Epidermal melanocyte (primary cell): ENCODE results near the gene SH3BGRL3.
"Not testable (repeated sequence)": the region's sequence is repeated elsewhere in the genome, so short reads cannot be mapped to it uniquely, and the experiment has no call there.

ENCODE experiments used
- DNase-seq: peaks from one replicate; pipeline ENCODE4 v3.0.0; 2011; ENCODE audit warnings: low spot score; ENCODE audit not compliant: insufficient read length

SH3BGRL3 gene

GRCh38 chr1:26279456-26280332, at the start of gene SH3BGRL3:
SH3BGRL3 (plus strand) TSS chr1:26280086; CDS start chr1:26280156, 70 bp downstream.
- DNase-seq = peak; percentile 81

DNA sequence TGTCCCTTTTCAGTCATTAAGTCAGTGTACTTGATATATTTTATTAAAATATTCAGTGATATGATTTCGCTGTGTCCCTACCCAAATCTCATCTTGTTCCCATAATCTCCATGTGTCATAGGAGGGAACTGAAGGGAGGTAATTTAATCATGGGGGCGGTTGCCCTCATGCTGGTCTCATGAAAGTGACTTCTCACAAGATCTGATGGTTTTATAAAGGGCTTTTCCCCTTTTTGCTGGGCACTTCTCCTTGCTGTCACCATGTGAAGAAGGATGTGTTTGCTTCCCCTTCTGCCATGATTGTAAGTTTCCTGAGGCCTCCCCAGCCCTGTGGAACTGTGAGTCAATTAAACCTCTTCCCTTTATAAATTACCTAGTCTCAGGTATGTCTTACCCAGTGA, 49.2 kb upstream of the SH3BGRL3 start:
- DNase-seq = not testable (repeated sequence)

DNA sequence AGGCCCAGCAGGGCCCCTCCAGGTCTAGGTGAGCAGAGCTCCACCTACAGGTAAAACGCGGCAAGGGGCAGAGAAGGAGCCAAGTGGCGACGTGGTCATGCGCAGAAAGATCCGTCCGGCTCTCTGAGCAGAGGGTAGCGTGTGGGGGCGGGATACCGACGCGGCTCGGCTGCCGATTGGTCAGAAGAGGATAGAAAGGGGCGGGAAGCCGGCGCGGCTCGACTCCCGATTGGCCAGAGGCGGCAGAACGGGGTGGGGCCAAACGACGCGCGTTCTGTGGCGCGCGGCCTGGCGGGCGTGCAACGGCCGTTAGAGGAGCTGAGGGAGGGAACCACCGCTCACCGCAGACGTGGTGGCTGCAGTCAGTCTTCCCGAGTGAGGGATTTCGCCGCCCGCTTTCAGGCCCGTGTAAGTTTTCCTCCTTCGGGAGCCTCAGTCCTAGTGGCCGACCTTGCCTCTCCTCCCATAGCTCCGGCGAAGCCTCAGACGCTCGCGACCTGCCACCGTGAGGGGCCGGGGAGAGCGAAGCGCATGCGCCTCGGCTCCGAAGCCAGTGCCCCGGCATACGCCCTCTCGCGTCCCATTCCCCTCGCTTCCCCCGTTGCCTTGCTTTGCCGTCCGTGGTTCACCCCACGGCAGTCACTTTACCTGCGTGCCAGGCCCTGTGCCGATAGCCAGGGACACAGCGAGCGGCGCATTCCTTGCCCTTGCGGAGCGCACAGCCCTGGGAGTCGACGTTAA, 45.8 kb upstream of the SH3BGRL3 start, which contains the start of gene CEP85:
Gene CEP85, plus strand, starts transcription at position 298 of the 741 bp plus-strand sequence. CDS start 5,584 bp downstream, outside the sequence.
- DNase-seq = peak; percentile 98

GRCh38 chr1:26234644-26235370, 45.1 kb upstream of the SH3BGRL3 start:
- no peak for DNase-seq

DNA sequence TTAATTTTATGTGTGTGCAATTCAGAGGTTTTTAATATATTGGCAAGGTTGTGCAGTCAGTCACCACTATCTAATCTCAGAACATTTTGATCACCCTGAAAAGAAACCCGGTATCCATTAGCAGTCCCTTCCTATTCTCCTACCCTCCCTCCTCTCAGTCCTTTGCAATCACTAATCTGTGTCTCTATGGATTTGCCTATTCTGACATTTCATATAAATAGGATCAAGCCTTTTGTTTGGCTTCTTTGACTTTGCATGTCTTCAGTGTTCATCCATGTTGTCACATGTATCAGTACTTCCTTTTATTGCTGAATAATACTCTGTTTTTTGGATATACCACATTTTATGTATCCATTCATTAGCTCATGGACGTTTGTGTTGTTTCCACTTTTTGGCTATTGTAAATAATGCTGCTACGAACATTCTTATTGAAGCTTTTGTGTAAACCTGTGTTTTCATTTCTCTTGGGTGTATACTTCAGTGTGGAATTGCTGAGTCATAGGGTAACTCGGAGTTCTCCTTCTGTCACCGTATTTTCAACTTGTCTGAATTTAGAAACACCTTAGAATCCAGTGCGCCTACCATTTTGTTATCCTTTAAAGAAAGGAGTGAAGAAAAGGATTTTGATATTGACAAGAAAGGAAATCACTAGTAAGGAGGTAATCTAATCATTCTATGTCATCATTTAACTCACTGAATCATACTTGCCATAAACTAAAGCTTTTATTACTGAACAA, 42.5 kb upstream of the SH3BGRL3 start:
- no peak for DNase-seq

- DNase-seq = no peak
These were observed 40.0 kb upstream of the SH3BGRL3 start for GRCh38 chr1:26239936-26240335.

GRCh38 chr1:26252718-26253117, 27.2 kb upstream of the SH3BGRL3 start:
- DNase-seq = no peak

DNA sequence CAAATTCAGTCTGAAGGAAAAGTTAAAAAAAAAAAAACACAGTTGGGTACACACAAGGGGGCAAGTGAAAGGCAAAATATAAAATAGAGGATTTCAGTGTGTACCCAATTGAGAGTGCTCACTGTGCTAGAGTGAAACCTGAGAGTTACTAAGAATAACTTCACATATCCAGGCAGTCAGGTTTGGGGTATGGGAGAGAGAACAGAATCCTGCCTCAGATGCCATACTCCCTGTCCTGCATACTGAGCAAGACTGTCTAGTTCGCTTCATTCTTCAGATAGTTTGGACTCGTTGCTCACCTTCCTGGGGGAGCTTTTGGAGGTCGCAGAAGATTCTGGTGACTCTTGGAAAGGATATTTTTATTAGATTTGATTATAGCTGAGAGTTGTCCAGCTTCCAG, 25.5 kb upstream of the SH3BGRL3 start:
- no peak for DNase-seq

GRCh38 chr1:26257222-26257621, 22.7 kb upstream of the SH3BGRL3 start:
- DNase-seq = no peak

DNA sequence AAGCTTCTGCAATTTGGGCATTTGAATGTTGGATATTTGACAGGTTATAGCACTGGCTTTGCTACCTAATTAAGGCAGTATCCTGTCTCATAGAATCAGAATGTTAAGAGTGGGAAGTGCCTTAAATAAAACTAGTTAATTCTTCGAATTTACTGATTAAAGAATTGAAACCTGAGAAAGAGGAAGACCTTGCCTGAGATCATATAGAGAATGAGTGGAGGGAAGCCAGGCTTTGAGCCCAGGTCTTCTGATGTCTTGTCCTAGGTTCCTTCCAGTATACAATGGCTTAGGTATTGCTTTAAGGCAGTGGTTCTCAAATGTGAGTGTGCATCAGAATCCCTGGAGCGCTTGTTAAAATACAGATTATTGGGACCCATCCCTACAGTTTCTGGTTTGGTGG, 20.9 kb upstream of the SH3BGRL3 start:
- DNase-seq = no peak

GRCh38 chr1:26259578-26259977, 20.3 kb upstream of the SH3BGRL3 start:
- no peak for DNase-seq

- DNase-seq = no peak
These were observed 16.7 kb upstream of the SH3BGRL3 start for GRCh38 chr1:26263212-26263611.

- DNase-seq = no peak
These were observed 14.5 kb upstream of the SH3BGRL3 start for GRCh38 chr1:26265405-26265804.

GRCh38 chr1:26268290-26269197, 11.3 kb upstream of the SH3BGRL3 start:
- no peak for DNase-seq

DNA sequence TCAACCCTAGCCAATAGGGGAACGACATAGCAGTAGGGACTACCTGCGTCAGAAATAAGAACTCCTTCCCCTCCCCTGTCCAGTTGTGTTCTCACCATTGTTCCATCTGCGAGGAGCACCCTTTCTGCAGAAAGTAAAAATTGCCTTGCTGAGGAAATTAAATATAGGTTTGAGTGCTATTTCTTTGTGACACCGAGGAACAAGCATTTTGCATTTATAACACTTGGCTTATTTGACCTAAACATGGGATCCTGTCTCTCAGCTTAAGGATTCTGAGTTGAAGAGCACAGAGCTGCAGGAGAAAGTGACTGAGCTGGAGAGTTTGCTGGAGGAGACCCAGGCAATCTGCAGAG, 10.7 kb upstream of the SH3BGRL3 start:
- no peak for DNase-seq

GRCh38 chr1:26274801-26275425, 5.0 kb upstream of the SH3BGRL3 start:
- no peak for DNase-seq

- DNase-seq = peak; percentile 72
These were observed 4.1 kb upstream of the SH3BGRL3 start for GRCh38 chr1:26275580-26276431.

- DNase-seq = no peak
These were observed 3.5 kb upstream of the SH3BGRL3 start for GRCh38 chr1:26276432-26276838.

DNA sequence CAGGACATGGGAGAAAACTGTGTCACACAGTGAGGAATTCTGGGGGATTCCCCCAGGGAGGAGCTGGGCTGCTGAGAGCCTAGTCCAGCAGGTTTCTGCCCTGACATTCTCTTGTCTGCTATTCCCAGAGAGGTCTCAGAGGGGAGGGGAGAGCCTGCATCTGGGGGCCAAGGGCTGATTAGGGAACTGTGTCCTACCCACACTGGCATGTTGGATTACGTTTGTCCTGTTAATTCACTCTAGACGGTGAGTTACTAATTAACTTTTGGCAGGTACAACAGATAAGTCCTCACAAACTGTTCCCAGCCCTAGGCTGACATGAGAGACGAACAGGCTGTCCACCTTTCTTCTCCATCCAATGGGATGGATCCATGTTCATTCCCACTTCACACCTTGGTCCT, 2.6 kb upstream of the SH3BGRL3 start:
- no peak for DNase-seq
